ENCODE measurements around the gene LIPC.

GRCh38 chr15:58473724-58474123 is 41.9 kb downstream of the LIPC start:
- TF ChIP-seq CTCF (IDR thresholded peaks at IDR 0.05): no peak
- 0 out of 2 replicates have a peak, but pooled peaks have one; percentile 49 for TF ChIP-seq E2F6 (IDR thresholded peaks at IDR 0.05; ENCODE audit: borderline replicate concordance, low read depth)
- TF ChIP-seq MAZ (IDR thresholded peaks at IDR 0.05; ENCODE audit: borderline replicate concordance, low read depth, low read length): no peak
- TF ChIP-seq JUN (IDR thresholded peaks at IDR 0.05): no peak
